Suppressor macrophage treated with lipopolysaccharide for 1 hour (primary cell): ENCODE data around the gene SH3D19.

Source experiments
- DNase-seq, 3 donors: peaks; one replicate each; pipeline ENCODE4 v3.0.0-alpha.2; 2020 to 2022

The SH3D19 gene

DNA sequence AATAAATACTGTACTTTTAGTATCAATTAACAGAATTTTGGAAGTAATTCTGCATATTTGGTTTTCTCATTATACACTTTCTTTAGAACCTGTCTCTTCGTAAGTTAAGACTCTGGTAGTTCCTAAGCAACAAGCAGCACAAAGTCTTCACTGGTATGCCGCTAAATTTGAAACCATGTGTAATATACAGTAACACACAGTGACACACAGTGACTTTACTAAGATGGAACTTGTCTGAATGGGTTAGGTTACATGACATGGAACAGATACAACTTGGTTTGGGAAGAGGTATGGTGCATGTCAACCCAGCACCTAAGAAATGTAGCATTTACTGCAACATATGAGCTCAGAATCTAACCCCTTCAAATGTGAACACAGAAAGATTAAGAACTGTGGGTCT lies 132.0 kb downstream of the SH3D19 start:
- no peak for DNase-seq

- no peak for DNase-seq
These were observed 132.7 kb downstream of the SH3D19 start for GRCh38 chr4:151192556-151193235.

DNA sequence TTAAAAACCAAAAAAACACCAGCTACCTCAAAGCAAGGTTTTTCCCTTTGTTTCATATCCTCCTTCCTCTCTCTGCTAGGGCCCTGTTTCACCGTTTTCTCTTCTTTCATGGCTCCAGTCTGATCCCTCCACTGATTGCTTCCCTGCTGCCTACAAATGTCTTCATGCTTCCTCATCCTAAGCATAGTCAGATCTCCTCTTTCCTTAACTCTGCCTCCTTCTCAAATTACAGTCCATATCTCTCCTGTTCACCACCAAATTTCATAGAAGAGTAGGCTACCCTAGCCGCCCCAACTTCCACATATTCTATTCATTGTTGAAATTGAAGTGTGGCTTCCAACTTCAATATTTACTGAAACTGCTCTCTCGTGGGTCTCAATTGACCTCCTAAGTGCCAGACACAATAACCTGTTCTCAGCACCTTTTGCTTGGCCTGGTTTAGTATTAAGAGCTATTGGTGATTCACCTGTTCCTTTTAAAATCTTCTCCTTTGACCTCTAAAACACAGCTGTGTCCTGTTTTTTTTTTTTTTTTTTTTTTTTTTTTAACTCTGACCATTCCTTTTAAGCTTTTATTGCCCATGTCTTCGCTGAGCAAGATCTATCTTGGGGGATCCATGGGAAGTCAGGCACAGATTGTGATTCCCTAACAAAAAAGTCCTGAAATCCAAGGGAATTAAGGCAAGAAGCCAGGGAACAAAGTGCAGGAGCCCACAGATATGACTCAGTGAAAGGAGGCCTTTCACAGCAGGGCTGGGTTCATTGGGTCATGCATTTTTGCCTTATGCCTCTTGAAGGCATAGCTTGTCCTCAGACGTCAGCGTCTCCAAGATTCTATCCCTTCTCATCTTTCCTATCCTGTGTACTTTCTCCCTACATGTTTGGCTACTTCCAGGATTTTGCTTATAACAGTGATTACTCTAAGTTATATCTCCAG lies 140.6 kb downstream of the SH3D19 start:
- DNase-seq = no peak

- DNase-seq = no peak
These were observed 142.9 kb downstream of the SH3D19 start for GRCh38 chr4:151182455-151182996.

- no peak for DNase-seq
These were observed 148.7 kb downstream of the SH3D19 start for GRCh38 chr4:151176685-151177084.

DNA sequence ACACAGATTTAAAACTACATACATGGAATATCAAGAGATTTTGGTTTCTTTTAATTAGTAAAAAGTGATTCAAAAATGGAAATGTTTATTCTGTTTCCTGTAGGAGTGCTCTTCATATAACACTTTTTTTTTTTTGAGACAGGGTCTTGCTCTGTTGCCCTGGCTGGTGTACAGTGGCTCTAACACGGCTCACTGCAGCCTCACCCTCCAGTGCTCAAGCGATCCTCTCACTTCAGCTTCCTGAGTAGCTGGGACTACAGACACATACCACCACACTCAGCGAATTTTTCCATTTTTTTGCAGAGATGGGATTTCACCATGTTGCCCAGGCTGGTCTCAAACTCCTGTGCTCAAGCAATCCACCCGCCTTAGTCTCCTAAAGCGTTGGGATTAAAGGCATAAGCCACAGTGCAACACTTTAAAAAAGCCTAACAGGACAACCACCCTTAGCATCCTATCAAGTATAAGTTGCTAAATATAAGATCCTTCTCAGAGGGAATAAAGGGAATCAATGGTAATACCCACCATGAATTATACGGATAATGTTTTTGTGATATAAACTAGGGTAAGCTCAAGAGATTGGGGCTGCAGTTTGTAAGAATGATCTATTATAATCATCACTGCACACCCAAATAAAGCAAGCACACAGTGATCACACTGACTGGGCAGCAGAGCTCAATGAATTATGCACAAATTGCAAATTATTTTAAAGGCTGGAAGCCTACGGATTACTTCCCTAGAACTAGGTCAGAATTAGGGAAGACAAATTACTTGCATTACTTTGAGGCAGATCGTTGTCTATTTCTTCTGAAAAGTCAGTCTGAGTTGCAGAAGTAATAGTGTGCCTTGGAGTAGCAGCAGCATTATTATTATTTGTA lies 149.4 kb downstream of the SH3D19 start:
- no peak for DNase-seq

DNA sequence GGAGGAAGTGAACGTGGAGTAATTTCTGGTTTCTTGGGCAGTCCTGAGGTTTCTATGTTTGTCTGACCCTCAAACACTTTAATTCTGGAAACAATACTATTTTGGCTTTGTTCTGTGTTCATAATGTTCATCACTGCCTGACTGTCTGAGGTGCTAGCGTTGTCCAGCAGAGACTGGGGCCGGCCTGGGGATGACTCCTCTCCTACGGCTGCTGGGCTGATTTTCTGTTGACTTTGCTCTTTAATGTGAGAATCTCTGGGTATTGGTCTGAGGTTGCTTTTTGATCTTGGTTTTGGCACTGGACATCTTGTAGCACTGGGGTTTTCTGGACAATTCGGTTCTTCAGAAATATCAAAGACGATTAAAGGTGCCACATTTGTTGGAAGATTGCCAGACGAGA lies 150.2 kb downstream of the SH3D19 start:
- no peak for DNase-seq

DNA sequence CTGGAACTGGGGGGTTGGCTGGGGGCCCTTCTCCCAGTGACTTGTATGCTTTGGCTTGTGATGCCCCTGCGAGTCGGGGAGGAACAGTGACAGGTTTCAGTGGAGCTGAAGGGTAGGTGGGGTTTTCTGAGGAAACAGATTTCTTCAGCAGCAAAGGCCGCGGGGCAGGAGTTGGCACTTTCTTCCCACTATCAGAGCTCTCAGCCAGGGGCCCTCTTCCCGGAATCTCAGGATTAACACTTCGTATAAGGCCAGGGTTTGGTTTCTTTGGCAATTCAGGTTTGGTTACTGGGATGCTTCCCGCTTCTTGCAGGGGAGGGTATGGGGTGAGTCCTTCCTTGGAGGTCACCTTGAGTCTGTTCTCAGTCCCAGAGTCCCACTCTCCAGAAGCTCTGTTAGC lies 150.6 kb downstream of the SH3D19 start:
- no peak for DNase-seq

DNA sequence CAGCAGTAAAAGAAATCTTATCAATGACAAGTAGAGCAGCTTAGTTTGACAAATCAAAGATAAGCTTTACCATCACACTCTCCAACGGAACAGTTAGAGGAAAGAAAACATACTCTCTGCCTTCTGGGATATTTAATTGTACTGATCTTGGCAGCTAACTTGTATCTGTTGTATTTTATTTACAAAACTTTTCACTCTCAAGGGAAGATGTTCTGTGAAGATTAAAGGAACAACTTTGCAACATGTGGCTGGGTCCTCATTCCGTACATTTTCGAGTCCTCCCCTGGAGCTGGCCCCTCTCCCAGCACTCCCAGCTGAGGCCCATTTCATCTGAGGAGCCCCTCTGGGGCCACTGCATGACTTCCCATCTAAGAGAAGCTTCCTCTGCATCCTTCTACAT lies 151.5 kb downstream of the SH3D19 start:
- DNase-seq = no peak

DNA sequence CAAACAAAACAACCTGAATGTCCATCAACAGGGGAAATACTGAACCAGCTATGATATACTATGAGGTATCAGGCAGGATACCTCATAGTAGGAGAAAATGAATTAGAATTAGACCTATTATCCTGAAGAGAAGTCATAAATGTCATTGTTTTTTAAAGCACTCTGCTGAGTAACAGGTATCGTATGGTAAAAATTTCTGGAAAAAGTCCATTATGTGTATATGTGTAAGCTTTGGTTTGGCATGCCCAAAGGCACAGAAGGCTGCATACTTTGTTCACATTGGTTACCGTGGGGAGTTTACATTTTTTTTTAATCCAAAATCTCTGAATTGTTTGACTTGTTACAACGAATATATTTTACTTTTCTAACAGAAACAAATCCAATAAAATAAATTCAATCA lies 155.5 kb downstream of the SH3D19 start:
- DNase-seq = no peak

GRCh38 chr4:151169223-151169622 lies 156.2 kb downstream of the SH3D19 start:
- no peak for DNase-seq

GRCh38 chr4:151167561-151167960 lies 157.8 kb downstream of the SH3D19 start:
- DNase-seq = no peak

DNA sequence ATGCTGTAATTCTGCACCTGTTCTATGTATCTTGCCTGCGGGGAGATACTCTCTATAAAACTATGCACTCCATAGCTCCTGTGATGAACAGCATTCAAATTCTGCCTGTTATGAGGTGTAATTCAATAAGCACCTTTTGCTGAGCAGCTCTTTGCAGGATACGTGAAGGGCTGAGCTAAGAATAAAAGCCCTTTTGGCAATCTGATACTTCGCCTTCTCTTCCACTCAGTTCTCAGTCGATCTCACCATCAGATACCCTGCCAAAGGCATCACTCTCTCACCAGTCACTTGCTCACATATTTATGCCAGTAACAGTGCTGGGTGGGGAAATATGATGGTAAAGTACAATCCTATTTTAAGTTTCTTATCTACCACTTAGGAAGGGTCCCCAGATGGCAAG lies 158.8 kb downstream of the SH3D19 start:
- no peak for DNase-seq

GRCh38 chr4:151165205-151166000 lies 160.0 kb downstream of the SH3D19 start:
- DNase-seq = no peak

DNA sequence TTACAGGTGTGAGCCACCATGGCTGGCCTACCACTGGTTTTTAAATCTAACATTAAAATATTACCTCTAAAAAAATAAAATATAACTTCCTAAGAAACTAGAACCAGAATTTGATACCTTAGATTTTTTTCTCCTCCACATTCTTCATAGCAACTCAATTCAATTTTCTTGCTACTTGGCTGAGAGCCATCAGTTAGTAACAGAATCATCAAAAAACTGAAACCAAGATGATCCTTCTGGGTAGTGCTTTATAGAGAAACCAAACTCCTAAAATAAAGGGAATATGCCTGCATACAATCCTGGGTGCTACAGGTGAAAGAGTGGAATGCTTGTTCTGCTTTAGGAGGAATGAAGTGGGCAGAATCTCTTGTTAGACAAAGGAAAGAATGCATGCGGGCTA lies 161.6 kb downstream of the SH3D19 start:
- no peak for DNase-seq

- no peak for DNase-seq
These were observed 166.4 kb downstream of the SH3D19 start for GRCh38 chr4:151158979-151159378.

DNA sequence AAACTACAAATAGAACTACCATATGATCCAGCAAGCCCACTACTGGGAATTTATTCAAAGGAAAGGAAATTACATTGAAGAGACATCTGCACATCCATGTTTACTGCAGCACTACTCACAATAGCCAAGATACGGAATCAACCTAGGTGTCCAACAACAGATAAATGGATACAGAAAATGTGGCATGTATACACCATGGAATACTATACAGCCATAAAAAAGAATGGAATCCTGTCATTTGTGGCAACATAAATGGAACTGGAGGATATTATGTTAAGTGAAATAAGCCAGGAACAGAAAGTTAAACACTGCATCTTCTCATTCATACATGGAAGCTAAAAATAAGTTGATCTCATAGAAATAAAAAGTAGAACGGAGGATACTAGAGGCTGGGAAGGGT lies 167.9 kb downstream of the SH3D19 start:
- no peak for DNase-seq

DNA sequence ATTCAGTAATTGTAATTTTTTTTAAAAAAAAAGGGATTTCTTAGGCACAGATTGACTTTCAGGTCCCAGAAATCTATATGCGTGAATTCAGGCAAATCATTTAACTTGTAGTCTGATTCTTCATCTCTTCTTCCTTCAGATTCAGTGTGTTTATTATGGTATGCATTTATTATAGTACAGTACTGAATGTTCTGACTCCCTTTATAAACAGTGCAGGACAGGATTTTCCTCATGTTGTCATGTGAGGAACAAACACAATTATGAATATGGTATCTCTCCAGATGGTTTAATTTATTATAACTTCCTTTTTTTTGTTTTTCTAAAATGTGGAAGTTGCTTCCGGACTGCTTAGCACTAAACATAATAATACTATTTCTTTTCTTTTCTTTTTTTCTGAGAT lies 171.8 kb downstream of the SH3D19 start:
- peak in 1 of 3 donors; percentile 6 for DNase-seq

DNA sequence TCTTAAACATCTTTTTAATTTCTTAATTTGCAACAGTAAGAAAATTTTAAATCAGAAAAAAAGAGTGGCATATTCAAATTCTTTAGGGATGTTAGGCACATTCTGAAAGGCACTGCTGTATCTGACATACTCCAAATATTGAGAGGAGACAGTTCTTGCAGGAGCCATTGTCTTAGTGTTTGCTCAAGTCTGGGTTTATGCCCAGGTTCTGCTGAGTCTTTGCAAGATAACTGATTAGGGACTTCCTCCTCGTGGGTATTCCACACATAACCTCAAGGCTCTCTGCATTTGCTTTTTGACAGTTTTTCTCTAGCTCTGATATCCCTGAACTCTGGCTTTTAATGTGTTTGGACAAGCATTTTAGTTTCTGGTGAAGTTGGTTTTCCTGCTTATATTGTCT lies 173.4 kb downstream of the SH3D19 start:
- no peak for DNase-seq

DNA sequence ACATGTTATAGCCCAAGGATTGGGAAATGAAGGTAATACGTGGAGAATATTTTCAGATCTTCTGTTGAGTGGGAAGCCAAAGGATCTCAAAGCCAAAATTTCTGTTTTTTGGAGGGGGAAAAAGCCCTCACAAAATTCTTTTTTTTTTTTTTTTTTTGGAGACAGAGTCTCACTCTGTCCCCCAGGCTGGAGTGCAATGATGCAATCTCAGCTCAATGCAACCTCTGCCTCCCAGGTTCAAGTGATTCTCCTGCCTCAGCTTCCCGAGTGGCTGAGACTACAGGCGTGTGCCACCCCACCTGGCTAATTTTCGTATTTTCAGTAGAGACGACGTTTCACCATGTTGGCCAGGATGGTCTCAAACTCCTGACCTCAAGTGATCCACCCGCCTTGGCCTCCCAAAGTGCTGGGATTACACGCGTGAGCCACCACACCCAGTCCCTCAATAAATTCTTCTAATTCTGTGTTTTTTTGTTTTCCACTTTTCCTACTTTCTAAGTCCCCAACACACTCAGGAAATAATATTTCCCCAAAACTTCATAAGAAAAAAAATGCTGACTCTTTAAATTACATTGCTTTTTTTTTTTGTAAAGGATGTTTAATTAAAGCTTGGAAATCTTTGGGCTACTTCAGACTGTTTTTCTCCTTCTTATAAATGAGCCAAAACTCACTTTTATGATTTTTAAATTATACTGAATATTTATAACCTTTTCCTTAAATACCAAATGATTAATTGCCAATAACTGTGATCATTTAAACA lies 174.4 kb downstream of the SH3D19 start:
- DNase-seq = no peak

DNA sequence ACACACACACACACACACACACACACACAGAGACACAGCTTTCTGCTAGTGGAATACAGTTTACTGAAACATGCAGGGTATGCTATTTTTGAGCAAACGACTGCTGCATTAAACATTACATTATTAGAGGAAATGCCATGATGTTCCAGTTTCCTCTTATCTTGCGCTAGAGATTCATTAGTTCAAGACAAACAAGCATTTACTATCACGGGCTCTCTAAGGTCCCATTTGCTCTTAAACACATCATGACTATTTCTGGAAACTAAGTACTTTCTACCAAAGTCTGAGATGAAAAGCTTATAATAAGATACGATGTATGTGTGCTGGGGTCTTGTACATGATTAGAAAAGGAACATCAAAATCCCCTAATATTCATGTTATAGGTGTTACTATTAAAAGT lies 177.1 kb downstream of the SH3D19 start:
- no peak for DNase-seq
